Stimulated activated naive CD8-positive, alpha-beta T cell treated with anti-CD3 and anti-CD28 coated beads, Interleukin-15, amount 100 ng/mL, for 72 hours (primary cell): Measurements from ENCODE around the gene MCM3AP.
"Not testable (repeated sequence)": the region's sequence is repeated elsewhere in the genome, so short reads cannot be mapped to it uniquely, and the experiment has no call there.

Source experiments
- ATAC-seq: fragments of 150-1000 bp; cut with Tn5 transposase; 2 replicates; pipeline ENCODE4 v1.10.0; 2021; ENCODE audit warnings: mild to moderate bottlenecking, moderate library complexity
- DNase-seq, 2 donors: peaks; one replicate each; pipeline ENCODE4 v3.0.0; 2021 to 2022
- H3K27ac Mint-ChIP-seq, 2 donors: one replicate each; pipeline ENCODE4 v1.8.0; 2022; ENCODE audit warnings: mild to moderate bottlenecking in 2 of 2, mixed read lengths in 2 of 2, moderate library complexity in 2 of 2
- H3K27me3 Mint-ChIP-seq: one replicate; pipeline ENCODE4 v1.8.0; 2022; ENCODE audit warnings: mixed read lengths
- H3K4me1 Mint-ChIP-seq: one replicate; pipeline ENCODE4 v1.8.0; 2022; ENCODE audit warnings: mild to moderate bottlenecking, mixed read lengths
- H3K4me3 Mint-ChIP-seq, 2 donors: one replicate each; pipeline ENCODE4 v1.8.0; 2022; ENCODE audit warnings: mild to moderate bottlenecking in 2 of 2, mixed read lengths in 2 of 2, moderate library complexity in 1 of 2
- H3K9me3 Mint-ChIP-seq, 2 donors: one replicate each; pipeline ENCODE4 v1.8.0; 2022; ENCODE audit warnings: mixed read lengths in 2 of 2

MCM3AP gene

DNA sequence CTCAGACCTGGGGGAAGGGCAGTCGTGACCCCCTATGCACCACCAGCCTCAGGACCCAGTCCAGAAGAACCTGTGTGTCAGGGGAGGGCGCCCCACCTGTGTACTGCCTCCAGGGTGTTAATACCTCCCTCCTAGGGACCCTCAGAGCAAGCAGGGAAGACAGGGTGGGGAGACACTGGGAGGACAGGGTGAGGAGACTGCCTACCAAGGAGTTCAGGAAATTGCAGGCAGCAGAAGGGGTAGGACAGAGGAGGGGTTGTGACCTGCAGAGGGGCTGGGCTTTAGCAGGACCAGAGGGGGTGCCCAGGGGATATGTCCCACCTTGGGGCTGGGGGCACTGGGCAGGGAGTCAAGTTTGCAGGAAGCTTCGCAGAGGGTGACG is 33.0 kb upstream of the MCM3AP start:
- no peaks in the 10 kb centered on the region for H3K9me3 Mint-ChIP-seq

DNA sequence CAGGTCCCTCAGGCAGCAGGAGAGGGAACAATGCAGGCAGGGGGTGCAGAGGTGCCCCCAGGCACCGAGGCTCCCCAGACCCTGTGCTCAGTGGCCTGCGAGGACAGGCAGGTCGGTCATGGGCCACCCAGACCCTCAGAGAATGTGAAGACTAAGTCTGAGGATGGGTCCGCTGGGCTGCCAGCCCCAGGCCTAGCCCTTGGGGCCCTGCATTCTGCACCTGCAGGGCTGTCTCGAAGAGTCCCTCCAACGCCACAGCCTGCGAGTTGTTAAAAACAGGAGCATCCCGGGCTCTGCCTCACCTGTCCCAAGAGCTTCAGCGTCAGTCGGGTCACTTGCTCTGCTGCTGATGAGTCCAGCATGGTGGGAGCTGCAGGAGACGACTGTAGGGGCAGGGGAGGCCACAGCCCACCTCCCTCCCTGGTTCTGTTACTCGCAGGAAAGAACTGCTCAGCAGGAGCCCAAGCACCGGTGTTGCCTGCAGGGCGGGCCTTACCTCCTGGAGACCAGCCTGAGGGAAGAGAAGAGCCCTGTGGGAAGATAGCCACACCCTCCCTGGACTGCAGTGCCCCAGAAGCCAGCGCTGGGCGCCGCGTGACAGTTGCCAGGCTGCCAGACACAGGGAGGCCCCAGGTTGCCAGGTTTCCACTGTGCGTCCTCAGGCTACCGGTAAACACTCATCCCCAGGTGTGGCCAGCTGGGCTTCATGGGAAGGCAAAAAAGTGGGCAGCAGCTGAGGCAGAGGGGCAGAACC is 32.5 kb upstream of the MCM3AP start:
- no peak overlapping the region for H3K27ac Mint-ChIP-seq
- no peak for ATAC-seq
- peaks cover 32% of the 10 kb centered on the region for H3K4me1 Mint-ChIP-seq

More for the DNA sequence above, 33.0 kb upstream of the MCM3AP start:
- Mint-ChIP-seq H3K4me3 (no peak overlapping the region), H3K27me3 (no peaks in the 10 kb centered on the region), H3K27ac (peak overlapping the region; percentile 46 to 59), H3K4me1 (peaks cover 35% of the 10 kb centered on the region)
- DNase-seq (no peak), ATAC-seq (no peak)

DNA sequence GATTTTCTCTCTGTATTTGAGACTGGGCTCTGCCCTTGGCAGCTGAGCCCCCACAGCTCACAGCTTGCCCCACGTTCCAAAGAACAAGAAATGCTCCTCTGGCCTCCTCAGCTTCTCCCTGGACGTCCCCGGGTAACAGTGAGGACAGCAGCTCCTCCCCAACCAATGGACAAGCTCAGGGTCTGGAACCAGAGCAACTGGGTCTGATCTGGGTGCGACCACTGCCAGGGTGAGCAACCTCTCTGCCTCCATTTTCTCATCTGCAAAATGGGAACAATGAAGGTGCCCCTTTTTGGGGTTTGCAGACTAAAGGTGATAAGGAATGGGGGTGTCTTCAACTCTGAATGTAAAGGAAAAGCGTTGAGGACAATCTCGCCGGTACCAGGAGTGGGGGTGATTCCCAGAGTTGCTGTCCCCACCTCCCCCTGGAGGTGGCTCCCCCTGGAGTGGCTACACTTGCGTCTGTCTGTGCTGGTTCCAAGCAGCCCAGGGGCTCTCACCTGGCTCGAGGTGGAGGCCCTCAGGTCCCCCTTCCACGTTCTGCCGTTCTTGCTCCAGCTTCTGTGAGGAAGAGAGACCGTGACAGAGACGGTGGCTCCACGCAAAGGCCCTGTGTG is 31.4 kb upstream of the MCM3AP start:
- no peak for ATAC-seq
- no peak overlapping the region for H3K27ac Mint-ChIP-seq
- no peak for DNase-seq
- H3K9me3 Mint-ChIP-seq, result no peaks in the 10 kb centered on the region
- no peak overlapping the region for H3K4me3 Mint-ChIP-seq
- peaks cover 21% of the 10 kb centered on the region for H3K4me1 Mint-ChIP-seq
- no peaks in the 10 kb centered on the region for H3K27me3 Mint-ChIP-seq

More for the DNA sequence above, 32.5 kb upstream of the MCM3AP start:
- H3K4me3 Mint-ChIP-seq, result no peak overlapping the region
- no peaks in the 10 kb centered on the region for H3K27me3 Mint-ChIP-seq
- no peaks in the 10 kb centered on the region for H3K9me3 Mint-ChIP-seq
- no peak for DNase-seq

DNA sequence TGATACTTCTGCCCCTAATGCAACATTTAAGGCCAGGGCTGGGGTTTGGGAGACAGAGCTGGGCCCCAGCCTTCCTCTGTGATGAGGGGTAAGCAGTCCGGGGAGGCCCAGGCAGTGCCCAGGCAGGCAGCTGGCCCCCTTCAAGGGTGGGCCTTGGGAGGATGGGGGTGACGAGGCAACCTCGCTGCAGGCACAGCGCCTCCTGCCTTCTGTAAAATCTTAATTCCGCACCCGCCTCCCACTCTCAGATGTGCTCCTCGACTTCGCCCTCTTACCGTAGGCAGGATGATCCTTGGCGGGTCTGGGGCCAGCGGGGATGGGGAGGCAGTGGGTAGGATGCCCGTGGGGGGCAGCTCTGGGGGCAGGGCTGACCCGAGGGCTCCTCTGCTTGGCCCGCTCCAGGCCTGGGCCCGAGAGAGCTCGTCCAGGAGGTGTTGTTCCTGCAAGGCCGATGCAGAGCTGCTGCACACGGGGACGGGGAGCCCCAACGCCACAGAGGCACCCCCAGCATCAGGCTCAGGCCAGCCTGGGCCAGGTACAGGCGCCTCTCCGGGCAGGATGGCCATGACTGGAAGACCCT is 29.1 kb upstream of the MCM3AP start:
- no peak overlapping the region for H3K4me3 Mint-ChIP-seq
- no peaks in the 10 kb centered on the region for H3K9me3 Mint-ChIP-seq
- ATAC-seq, result no peak
- H3K27ac Mint-ChIP-seq, result no peak overlapping the region
- H3K4me1 Mint-ChIP-seq, result peaks cover 5% of the 10 kb centered on the region
- DNase-seq, result no peak
- no peaks in the 10 kb centered on the region for H3K27me3 Mint-ChIP-seq

DNA sequence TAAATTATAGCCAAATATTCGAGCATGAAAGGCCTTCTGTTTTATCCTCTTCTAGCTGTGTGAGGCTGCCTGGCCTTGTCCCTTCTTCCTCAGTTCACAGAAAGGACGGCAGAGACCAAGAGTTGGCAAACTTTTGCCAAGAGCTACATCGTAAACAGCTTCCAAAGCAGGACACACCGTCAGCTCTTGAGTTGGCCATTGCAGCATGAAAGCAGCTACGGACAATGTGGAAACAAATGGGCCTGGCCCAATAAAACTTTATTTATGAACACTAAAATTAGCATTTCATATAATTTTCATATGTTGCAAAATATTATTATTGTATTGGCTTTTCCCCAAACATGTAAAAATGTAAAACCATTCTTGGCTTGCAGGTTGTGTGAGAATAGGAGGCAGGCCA is 27.5 kb upstream of the MCM3AP start:
- Mint-ChIP-seq H3K27me3 (no peaks in the 10 kb centered on the region), H3K27ac (no peak overlapping the region), H3K4me3 (no peak overlapping the region), H3K4me1 (no peaks in the 10 kb centered on the region), H3K9me3 (no peaks in the 10 kb centered on the region)
- no peak for ATAC-seq
- no peak for DNase-seq

DNA sequence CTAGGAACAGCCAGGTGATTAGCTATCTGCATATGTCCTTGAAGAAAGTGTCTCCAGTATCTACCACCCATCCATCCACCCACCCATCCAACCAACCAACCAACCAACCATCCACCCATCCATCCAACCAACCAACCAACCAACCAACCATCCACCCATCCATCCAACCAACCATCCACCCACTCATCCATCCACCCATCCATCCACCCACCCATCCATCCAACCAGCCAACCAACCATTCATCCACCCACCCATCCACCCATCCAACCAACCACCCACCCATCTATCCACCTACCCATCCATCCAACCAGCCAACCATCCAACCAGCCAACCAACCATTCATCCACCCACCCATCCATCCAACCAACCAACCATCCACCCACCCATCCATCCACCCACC is 26.2 kb upstream of the MCM3AP start:
- Mint-ChIP-seq H3K27me3 (no peaks in the 10 kb centered on the region), H3K4me1 (no peaks in the 10 kb centered on the region), H3K9me3 (no peaks in the 10 kb centered on the region), H3K4me3 (no peak overlapping the region), H3K27ac (no peak overlapping the region)
- DNase-seq, result no peak
- ATAC-seq, result no peak

DNA sequence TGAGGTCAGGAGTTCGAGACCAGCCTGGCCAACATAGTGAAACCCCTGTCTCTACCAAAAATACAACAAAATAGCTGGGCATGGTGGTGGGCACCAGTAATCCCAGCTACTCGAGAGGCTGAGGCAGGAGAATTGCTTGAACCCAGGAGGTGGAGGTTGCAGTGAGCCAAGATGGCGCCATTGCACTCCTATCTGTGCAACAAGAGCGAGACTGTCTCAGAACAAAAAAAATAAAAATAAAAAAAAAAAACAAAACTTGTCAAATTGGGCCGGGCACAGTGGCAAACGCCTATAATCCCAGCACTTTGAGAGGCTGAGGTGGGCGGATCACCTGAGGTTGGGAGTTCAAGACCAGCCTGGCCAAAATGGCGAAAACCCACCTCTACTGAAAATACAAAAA is 24.8 kb upstream of the MCM3AP start:
- H3K4me1 Mint-ChIP-seq, ATAC-seq, H3K9me3 Mint-ChIP-seq, H3K27ac Mint-ChIP-seq, H3K4me3 Mint-ChIP-seq, H3K27me3 Mint-ChIP-seq, DNase-seq: not testable (repeated sequence)

DNA sequence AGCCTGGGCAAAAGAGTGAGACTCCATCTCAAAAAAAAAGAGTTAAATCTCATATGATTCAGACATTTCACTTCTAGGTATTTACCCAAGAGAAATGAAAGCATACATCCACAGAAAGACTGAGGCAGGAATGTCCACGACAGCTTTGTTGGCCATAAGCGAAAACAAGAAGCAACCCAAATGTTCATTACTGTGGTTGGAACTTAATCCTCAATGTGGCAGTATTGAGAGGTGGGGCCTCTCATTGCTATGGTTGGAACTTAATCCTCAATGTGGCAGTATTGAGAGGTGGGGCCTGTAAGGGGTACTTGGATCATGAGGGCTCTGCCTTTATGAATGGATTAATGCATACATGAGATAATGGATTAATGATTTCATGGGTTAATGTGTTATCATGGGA is 23.0 kb upstream of the MCM3AP start:
- ATAC-seq, result no peak
- Mint-ChIP-seq H3K4me1 (no peaks in the 10 kb centered on the region), H3K27ac (no peak overlapping the region)

DNA sequence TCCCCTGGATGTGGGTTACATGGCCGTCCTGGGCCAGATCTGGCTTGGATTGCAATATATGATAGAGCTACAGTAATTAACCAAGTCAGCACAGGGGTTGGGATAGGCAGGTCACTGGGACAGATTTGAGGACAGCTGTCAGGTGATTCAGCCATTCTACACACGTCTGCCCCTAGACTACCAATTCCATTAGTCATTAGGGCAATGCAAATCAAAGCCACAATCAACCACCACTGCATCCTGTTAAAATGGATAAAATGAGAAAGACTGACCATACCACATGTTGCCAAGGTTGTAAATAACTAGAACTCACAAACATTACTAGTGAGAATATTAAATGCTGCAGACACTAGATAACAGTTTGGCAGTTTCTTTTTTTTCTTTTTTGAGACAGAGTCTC is 22.2 kb upstream of the MCM3AP start:
- no peak for DNase-seq
- no peaks in the 10 kb centered on the region for H3K4me1 Mint-ChIP-seq
- H3K27ac Mint-ChIP-seq, result no peak overlapping the region
- no peaks in the 10 kb centered on the region for H3K9me3 Mint-ChIP-seq
- no peak overlapping the region for H3K4me3 Mint-ChIP-seq
- peak; percentile 48 for ATAC-seq
- H3K27me3 Mint-ChIP-seq, result no peaks in the 10 kb centered on the region

More for the DNA sequence above, 23.0 kb upstream of the MCM3AP start:
- Mint-ChIP-seq H3K27me3 (no peaks in the 10 kb centered on the region), H3K4me3 (no peak overlapping the region), H3K9me3 (no peaks in the 10 kb centered on the region)
- DNase-seq, result no peak

DNA sequence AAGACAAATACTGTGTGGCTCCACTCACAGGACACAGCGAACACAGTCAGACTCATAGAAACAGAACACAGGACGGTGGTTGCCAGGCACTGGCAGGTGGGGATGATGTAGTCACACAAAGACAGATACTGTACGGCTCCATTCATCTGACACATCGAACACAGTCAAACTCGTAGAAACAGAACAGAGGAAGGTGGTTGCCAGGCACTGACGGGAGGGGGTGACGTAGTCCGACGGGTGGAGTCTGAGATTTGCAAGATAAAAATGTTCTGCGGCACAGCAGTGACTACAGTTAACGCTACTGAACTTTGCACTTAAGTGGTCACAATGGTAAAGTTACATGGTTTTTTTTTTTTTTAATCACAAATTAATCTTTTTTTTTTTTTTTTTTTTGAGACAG is 19.5 kb upstream of the MCM3AP start:
- no peak for DNase-seq
- no peak overlapping the region for H3K4me3 Mint-ChIP-seq
- peak overlapping the region in 1 of 2 donors; percentile 12 for H3K27ac Mint-ChIP-seq
- H3K27me3 Mint-ChIP-seq, result no peaks in the 10 kb centered on the region
- H3K9me3 Mint-ChIP-seq, result no peaks in the 10 kb centered on the region
- ATAC-seq, result no peak
- H3K4me1 Mint-ChIP-seq, result no peaks in the 10 kb centered on the region

DNA sequence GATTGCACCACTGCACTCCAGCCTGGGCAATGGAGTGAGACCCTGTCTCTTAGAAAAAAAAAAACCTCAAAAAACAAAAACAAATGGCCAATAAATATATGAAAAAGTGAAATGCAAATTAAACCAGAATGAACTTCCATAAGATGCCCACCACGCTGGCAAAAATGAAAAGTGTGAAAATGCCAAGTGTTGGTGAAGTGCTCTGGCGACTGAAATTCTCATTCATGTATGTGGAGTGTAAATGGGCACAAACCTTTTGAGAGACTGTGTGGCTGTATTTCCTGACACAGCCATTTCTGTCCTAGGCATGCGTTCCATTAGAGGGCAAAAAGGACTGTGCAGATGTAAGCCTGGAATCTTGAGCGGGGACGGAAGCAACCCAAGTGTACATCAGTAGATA is 19.0 kb upstream of the MCM3AP start:
- H3K27me3 Mint-ChIP-seq, result no peaks in the 10 kb centered on the region
- no peak overlapping the region for H3K4me3 Mint-ChIP-seq
- H3K9me3 Mint-ChIP-seq, result no peaks in the 10 kb centered on the region
- DNase-seq (no peak), ATAC-seq (no peak)
- H3K4me1 Mint-ChIP-seq, result no peaks in the 10 kb centered on the region
- no peak overlapping the region for H3K27ac Mint-ChIP-seq

DNA sequence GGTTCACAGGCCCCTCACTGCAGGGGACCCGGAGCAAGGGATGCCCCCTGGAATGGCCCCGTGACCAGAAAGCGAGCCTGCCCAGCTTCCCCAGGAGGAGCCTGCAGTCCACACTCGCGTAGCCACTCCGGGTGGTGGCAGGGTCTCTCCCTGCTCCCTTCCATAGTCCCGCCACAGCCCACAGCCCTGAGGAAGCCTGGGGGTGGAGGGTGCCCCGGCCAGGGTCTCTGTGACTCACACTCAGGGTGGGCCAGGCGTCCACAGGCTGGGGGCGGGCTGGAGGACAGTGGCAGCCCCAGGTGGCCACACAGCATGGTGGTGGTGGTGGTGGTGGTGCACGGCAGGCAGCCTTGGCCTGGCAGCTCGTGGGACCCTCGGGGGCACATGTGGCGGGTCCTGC is 16.3 kb upstream of the MCM3AP start:
- H3K4me3 Mint-ChIP-seq, result no peak overlapping the region
- no peak overlapping the region for H3K27ac Mint-ChIP-seq
- DNase-seq, result no peak
- H3K27me3 Mint-ChIP-seq, result peaks cover 14% of the 10 kb centered on the region
- H3K4me1 Mint-ChIP-seq, result peaks cover 12% of the 10 kb centered on the region
- no peaks in the 10 kb centered on the region for H3K9me3 Mint-ChIP-seq
- ATAC-seq, result no peak

DNA sequence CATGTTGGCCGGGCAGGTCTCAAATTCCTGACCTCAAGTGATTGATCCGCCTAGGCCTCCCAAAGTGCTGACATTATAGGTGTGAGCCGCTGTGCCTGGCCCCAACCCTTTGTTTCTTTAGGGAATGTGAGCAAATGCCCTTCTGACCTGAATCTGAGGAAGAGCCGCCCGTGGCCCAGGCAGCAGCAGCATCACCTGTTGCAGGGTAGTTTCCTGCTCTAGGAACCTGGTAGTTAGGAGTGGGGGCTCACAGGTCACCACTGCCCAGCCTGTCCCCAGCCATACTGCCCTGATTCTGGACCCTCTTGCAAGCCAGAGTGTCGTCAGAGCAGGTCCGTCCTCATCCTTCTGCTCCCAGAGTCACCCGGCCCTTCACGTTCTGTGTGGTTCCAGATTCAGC is 13.8 kb upstream of the MCM3AP start:
- ATAC-seq (no peak), DNase-seq (no peak)
- Mint-ChIP-seq H3K4me1 (peaks cover 35% of the 10 kb centered on the region), H3K27me3 (peaks cover 22% of the 10 kb centered on the region), H3K4me3 (peak overlapping the region in 1 of 2 donors; percentile 51), H3K9me3 (no peaks in the 10 kb centered on the region), H3K27ac (peak overlapping the region in 1 of 2 donors; percentile 48)

DNA sequence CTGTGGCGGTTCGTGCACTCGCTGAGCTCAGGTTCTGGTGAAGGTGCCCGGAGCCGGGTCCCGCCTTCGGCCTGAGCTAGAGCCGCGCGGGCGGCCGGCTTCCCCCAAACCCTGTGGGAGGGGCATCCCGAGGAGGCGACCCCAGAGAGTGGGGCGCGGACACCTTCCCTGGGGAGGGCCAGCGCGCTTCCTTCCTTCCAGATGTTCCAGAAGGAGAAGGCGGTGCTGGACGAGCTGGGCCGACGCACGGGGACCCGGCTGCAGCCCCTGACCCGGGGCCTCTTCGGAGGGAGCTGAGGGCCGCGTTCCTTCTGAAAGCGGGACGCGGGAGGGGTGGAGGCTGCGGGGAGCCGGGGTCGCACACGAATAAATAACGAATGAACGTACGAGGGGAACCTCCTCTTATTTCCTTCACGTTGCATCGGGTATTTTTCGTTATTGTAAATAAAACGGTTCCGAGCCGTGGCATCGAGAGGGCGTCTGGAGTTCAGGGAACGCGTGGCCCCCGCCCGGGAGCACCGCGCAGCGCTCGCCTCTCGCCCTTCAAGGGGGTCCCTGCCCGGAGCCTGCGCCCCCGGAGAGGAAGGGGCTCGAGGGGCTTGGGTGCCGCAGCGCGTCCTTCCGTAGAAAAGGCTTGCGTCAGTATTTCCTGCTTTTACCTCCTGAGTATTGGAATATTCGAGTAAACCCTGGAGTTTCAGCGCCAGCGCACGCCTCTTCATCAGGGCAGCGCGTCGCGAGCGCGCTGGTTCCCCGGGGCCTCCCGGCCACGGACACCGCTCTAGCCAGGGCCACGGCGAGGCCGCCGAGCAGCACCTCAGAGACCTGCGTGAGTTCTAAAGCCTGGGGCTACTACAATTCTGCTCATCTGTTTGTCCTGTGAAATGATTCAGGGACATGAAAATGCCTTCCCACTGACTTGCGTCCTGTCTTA is 12.2 kb upstream of the MCM3AP start:
- Mint-ChIP-seq H3K27me3 (peaks cover 22% of the 10 kb centered on the region), H3K9me3 (no peaks in the 10 kb centered on the region), H3K27ac (peak overlapping the region; percentile 52 to 67), H3K4me3 (peak overlapping the region; percentile 74 to 75), H3K4me1 (peaks cover 35% of the 10 kb centered on the region)
- ATAC-seq (no peak), DNase-seq (peak in 1 of 2 donors; percentile 26)

DNA sequence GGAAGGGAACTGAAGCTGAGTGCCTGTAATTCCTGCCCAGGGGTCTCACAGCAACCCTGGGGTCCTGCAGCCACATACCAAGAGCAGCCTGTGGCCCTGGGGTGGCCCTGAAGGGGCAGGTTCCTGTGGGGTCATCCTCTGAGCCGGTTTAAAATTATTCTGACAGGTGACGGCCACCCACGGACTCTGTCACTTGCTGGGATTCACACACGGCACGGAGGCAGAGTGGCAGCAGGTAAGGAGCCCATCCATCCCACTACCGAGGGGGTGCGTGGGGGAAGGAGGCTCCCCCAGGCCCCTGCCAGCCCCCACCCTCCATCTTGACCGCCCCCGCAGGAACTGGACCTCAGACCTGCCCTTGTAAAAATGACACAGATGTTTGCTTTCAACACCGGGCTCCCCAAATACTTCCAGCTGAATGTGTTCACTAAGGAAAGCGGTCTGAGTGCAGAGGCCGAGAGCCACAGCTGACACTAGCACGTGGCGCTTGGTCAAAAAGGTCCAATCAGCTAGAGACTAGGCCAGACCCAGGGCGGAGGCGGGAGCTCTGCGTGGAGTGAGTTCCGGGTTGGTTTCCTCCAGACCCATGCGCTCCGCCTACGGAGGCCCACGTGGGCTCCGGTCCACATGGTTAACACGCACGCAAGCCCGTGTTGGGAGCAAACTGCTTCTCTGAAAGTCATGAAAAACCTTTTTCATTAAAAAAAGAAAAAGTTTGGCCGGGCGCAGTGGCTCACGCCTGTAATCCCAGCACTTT is 10.8 kb upstream of the MCM3AP start:
- Mint-ChIP-seq H3K4me3 (peak overlapping the region; percentile 53 to 79), H3K4me1 (peaks cover 35% of the 10 kb centered on the region), H3K27me3 (peaks cover 22% of the 10 kb centered on the region), H3K27ac (peak overlapping the region; percentile 34 to 93), H3K9me3 (no peaks in the 10 kb centered on the region)
- ATAC-seq (peak; percentile 90), DNase-seq (peak; percentile 52 to 86)
